ENCODE results near the gene RNU5B-1.
"Not testable (repeated sequence)": the region's sequence is repeated elsewhere in the genome, so short reads cannot be mapped to it uniquely, and the experiment has no call there.

The RNU5B-1 gene

DNA sequence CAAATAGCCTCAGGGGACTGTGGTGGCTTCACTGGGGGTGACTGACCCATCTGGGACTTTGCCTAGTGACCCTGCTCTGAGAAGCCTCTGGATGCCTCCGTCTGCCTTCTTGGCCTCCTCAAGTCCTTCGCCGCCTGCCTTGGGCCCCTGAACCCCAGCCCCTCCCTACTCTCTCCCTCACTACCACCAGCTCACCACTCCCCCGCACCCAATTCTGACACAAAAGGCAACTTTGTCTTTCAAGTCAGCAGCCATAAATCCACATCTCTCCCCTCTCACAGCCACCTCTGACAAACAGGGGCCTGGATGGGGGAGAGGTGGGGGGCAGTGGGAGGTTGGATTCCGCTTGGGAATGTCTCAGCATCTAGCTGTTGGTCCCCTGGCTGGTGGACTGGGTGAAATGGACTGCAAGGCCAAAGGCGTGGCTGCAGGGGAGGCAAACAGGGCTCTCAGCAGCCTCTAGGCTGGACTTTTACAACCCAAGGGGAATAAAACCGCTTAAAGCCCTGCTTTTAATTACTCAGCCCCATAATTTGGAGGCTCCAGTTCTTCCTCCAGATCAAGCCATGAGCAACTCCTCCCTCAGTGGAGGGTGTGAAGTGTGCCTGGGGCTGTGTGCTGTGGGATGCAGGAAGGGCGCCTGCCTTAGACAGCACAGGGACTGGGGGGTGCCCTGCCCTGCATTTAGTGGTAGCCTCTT lies 39.9 kb downstream of the RNU5B-1 start:
- no peak for DNase-seq (ENCODE audit: low spot score)

DNA sequence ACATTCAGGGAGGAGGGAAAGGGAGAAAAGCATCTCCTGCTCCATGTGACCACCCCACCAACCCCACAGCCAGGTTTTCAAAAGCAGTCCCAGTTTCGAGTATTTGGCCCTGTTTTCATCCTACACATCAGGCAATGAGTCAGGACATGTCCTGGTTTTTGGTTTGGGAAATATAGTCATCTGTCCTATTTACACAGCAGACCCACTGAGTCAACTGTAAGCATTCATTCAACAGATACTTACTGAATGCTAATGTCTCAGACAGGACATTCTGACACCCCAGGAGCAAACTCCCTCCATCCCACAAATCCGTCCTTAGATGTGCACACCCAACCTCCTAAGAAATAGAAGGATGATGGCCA lies 40.4 kb downstream of the RNU5B-1 start:
- no peak for DNase-seq (ENCODE audit: low spot score)

DNA sequence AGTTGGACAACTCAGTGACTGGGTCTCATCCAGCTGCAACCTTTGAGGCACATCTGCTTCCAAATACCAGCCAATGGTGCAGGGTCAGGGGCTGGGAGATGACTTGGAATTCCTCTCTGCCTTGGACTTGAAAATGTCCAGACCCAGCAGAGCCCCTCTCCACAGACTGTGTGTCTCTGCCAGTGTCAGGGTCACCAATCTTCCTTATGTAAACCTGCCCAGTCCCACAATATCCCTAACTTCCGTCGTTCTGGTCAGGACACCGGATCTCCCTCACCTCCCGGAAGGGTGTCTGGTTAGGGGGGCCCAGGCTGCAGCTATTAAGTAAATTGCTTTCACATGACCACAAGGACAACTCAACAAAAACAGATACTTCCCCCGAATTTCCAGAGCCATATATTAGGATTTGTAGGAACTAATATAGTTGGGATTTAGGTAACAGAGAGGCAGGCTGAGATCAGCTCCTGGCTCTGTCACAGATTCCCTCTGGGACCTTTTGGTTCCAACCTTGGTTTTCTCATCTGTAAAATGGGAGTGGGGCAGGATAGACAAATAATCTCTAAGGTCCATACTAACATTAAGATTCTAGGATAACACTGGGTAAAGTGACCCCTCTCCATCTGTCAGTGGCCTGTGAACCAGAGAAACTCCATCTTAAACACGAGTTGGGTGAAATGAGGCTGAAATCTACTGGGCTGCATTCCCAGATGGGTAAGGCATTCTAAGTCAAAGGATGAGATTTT lies 42.5 kb downstream of the RNU5B-1 start:
- DNase-seq (ENCODE audit: low spot score) = no peak

DNA sequence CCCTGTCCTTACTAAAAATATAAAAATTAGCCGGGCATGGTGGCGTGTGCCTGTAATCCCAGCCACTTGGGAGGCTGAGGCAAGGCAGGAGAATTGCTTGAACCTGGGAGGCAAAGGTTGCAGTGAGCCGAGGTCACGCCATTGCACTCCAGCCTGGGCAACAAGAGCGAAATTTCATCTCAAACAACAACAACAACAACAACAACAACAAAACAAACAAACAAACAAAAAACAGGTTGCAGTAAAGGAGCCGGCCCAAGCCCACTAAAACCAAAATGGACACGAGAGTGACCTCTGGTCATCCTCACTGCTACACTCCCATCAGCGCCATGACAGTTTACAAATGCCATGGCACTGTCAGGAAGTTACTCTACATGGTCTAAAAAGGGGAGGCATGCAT lies 43.3 kb downstream of the RNU5B-1 start:
- not testable (repeated sequence) for DNase-seq (ENCODE audit: low spot score)

DNA sequence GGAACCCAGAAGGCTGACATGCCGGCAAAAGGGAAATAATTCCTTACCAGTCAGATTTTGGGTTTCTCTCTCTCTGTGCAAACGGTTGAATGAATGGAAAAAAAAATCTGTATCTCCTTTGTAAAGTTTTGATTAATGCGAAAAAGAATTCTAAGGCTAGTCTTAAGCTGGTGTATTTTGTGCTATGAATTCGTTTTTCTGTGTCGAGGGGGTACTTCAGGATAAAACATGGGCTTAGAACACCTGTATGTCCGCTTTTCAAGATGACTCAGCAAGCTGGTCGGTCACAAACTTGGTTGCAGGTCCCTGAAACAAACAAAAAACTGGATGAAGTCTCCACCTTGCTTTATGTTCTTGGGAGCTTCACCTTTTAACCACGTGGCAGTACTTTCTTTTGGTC lies 44.9 kb downstream of the RNU5B-1 start:
- DNase-seq (ENCODE audit: low spot score) = no peak

DNA sequence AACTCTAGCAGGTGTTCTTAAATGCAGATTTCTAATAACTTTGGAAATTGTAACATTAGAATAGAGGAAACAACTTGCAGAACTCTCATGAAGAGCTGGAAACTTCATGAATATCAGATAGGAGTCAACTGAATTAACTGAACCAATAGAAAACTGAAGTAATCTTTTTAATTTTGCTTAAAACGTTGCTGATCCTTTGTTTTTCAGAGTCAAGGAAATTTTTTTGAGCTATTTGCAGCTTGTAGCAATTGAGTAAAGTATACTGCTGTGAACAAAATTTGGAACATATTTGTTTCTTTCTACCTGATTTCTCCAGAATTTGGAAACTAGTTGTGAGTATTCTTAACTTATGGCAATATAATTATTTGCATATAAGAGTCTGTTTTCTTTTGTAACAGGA lies 47.5 kb downstream of the RNU5B-1 start:
- not testable (repeated sequence) for DNase-seq (ENCODE audit: low spot score)

All from CD4-positive, alpha-beta T cell treated with Interleukin-15 for 4 hours (primary cell).